SU-DHL-6 (cell line): ENCODE results near the gene CAPZA1.

ENCODE experiments used
- EZH2phosphoT487 ChIP-seq: fragments of 200-600 bp; sonication (generic), shearing (Covaris generic); conservative IDR thresholded peaks from 2 replicates; pipeline ENCODE4 v1.6.1; 2018; ENCODE audit warnings: mild to moderate bottlenecking, antibody characterized with exemption, low read length, moderate library complexity, mixed read lengths
- TF ChIP-seq, protein P1 (sequence below): fragments of 200-600 bp; sonication (generic); IDR thresholded peaks from one replicate; pipeline ENCODE4 v1.5.1; 2017; ENCODE audit warnings: antibody characterized with exemption, mild to moderate bottlenecking, low read length, moderate library complexity; ENCODE audit not compliant: insufficient read depth, poor library complexity, severe bottlenecking

- TF ChIP-seq, protein P1, sequence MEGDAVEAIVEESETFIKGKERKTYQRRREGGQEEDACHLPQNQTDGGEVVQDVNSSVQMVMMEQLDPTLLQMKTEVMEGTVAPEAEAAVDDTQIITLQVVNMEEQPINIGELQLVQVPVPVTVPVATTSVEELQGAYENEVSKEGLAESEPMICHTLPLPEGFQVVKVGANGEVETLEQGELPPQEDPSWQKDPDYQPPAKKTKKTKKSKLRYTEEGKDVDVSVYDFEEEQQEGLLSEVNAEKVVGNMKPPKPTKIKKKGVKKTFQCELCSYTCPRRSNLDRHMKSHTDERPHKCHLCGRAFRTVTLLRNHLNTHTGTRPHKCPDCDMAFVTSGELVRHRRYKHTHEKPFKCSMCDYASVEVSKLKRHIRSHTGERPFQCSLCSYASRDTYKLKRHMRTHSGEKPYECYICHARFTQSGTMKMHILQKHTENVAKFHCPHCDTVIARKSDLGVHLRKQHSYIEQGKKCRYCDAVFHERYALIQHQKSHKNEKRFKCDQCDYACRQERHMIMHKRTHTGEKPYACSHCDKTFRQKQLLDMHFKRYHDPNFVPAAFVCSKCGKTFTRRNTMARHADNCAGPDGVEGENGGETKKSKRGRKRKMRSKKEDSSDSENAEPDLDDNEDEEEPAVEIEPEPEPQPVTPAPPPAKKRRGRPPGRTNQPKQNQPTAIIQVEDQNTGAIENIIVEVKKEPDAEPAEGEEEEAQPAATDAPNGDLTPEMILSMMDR: no peak
- TF ChIP-seq EZH2phosphoT487: no peak
Measured at GRCh38 chr1:112646225-112646624, 26.6 kb downstream of the CAPZA1 start.
